HG03025 (cell line): ENCODE measurements around the gene PCDHA4.
"Not testable (repeated sequence)": the region's sequence is repeated elsewhere in the genome, so short reads cannot be mapped to it uniquely, and the experiment has no call there.

Experiments used
- ATAC-seq: cut with Tn5 transposase; IDR thresholded peaks from one replicate; pipeline ENCODE4 v1.9.1; 2021; ENCODE audit warnings: mild to moderate bottlenecking, moderate library complexity; ENCODE audit not compliant: unreplicated experiment, low FRiP score

PCDHA4 gene

GRCh38 chr5:140806834-140807775 is at the start of gene PCDHA4:
Gene PCDHA4 (plus strand): TSS chr5:140807068.
- ATAC-seq, result no peak

DNA sequence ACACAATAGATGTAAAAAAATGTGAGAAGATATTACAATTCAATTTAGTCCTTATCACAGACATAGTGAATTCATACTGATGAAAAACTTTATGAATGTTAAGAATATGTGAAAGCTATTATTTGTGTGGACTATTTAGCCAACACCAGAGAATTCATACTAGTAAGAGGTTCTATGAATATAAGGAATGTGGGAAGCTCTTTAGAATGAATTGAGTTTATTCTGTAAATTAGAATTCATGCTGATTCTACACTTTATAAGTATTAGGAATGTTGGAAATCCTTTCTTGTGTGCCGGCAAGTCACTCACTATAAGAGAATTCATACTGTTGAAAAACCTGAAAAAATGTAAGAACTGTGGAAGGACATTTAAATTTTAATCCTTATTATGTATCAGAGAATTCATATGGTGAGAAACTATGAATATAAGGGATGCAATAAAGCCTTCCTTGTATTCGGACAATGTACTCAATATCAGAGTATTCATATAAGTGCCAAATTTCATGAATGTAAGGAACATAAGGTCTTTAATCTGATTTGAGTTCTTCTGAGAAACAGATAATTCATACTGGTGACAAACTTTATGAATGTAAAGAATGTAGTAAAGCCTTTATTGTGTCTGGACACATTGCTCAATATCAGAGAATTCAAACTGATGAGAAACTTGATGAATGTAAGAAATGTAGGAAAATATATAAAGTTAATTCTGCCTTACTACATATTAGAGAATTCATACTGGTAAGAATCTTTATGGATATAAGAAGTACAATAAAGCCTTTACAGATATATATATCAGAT is 42.5 kb upstream of the PCDHA4 start:
- ATAC-seq, result no peak

GRCh38 chr5:140767444-140767843 is 39.4 kb upstream of the PCDHA4 start:
- ATAC-seq, result no peak

- no peak for ATAC-seq
These were observed 26.4 kb upstream of the PCDHA4 start for GRCh38 chr5:140780512-140780911.

- no peak for ATAC-seq
These were observed 20.8 kb upstream of the PCDHA4 start, which contains the start of gene PCDHA1 for GRCh38 chr5:140785905-140786686. Gene PCDHA1 (plus strand): TSS chr5:140786140.

DNA sequence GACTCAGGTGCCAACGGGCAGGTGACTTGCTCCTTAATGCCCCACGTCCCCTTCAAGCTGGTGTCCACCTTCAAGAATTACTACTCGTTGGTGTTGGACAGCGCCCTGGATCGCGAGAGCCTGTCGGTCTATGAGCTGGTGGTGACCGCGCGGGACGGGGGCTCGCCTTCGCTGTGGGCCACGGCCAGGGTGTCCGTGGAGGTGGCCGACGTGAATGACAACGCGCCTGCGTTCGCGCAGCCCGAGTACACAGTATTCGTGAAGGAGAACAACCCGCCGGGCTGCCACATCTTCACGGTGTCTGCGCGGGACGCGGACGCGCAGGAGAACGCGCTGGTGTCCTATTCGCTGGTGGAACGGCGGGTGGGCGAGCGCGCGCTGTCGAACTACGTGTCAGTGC is 19.4 kb upstream of the PCDHA4 start:
- ATAC-seq, result not testable (repeated sequence)

- ATAC-seq, result not testable (repeated sequence)
These were observed 18.9 kb upstream of the PCDHA4 start for GRCh38 chr5:140787849-140788504.

DNA sequence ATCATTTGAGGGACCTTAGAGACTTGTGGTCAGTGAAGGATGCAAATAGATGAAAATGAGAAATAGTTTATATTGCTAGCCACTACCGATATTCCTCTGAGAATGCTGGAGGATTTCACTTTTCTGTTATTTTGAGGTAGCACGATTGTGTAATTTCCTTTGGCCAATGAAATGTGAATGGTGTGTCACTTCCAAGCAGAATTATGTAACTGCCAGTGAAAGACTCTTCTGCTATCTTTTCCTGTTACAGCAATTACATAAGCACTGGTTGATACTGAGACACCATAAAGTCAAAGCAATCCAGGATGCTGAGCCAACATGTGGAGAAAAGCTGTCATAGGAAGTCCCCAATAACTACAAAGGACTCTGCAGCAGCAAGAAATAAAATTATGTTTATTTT is 15.8 kb upstream of the PCDHA4 start:
- no peak for ATAC-seq

GRCh38 chr5:140794595-140795258 is 12.1 kb upstream of the PCDHA4 start, which contains the start of gene PCDHA2:
Gene PCDHA2 (plus strand): TSS chr5:140794852.
- ATAC-seq, result no peak

GRCh38 chr5:140795259-140795641 is 11.6 kb upstream of the PCDHA4 start:
- no peak for ATAC-seq

- not testable (repeated sequence) for ATAC-seq
These were observed 10.7 kb upstream of the PCDHA4 start for GRCh38 chr5:140796072-140796717.

GRCh38 chr5:140796718-140797095 is 10.2 kb upstream of the PCDHA4 start:
- no peak for ATAC-seq

DNA sequence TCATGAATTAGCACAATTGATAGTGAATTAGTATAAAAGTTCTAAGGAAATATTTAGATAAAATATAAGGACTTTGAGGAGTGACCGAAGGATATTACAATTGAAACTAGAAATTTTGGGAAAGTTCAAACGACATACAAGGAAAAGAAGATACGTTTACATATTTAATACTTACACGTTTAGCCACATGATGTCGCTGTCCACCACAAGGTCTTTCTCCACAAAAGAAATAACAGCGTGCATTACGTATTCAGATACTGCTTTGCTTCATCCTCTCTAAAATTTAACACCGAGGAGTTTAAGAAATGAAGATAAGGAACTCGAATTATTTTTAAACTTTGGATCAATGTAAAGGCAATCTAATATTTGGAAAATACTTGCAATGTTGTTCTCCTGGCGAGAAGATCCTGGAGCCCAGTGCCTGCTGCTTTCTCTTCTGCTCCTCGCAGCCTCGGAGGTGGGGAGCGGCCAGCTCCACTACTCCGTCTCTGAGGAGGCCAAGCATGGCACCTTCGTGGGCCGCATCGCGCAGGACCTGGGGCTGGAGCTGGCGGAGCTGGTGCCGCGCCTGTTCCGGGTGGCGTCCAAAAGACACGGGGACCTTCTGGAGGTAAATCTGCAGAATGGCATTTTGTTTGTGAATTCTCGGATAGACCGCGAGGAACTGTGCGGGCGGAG is 5.9 kb upstream of the PCDHA4 start, which contains the start of gene PCDHA3:
PCDHA3 (plus strand) TSS at position 242 of the 678 bp plus-strand sequence.
- no peak for ATAC-seq

DNA sequence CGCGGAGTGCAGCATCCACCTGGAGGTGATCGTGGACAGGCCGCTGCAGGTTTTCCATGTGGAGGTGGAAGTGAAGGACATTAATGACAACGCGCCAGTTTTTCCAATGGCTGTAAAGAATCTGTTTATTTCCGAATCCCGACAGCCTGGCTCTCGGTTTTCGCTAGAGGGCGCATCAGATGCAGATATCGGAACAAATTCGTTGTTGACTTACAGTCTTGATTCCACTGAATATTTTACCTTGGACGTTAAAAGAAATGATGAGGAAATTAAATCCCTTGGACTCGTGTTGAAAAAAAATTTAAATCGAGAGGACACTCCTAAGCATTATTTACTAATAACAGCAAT is 5.4 kb upstream of the PCDHA4 start:
- no peak for ATAC-seq

DNA sequence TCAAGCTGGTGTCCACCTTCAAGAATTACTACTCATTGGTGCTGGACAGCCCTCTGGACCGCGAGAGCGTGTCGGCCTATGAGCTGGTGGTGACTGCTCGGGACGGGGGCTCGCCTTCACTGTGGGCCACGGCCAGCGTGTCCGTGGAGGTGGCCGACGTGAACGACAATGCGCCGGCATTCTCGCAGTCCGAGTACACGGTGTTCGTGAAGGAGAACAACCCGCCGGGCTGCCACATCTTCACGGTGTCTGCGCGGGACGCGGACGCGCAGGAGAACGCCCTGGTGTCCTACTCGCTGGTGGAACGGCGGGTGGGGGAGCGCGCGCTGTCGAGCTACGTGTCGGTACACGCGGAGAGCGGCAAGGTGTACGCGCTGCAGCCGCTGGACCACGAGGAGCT is 4.5 kb upstream of the PCDHA4 start:
- ATAC-seq, result not testable (repeated sequence)

DNA sequence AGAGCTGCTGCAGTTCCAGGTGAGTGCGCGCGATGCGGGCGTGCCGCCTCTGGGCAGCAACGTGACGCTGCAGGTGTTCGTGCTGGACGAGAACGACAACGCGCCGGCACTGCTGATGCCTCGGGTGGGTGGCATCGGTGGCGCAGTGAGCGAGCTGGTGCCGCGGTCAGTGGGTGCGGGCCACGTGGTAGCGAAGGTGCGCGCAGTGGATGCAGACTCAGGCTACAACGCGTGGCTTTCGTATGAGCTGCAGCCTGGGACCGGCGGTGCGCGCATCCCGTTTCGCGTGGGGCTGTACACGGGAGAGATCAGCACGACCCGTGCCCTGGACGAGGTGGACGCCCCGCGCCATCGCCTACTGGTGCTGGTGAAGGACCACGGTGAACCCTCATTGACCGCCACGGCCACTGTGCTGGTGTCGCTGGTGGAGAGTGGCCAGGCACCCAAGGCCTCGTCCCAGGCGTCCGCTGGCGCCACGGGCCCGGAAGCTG is 4.0 kb upstream of the PCDHA4 start:
- ATAC-seq, result no peak

DNA sequence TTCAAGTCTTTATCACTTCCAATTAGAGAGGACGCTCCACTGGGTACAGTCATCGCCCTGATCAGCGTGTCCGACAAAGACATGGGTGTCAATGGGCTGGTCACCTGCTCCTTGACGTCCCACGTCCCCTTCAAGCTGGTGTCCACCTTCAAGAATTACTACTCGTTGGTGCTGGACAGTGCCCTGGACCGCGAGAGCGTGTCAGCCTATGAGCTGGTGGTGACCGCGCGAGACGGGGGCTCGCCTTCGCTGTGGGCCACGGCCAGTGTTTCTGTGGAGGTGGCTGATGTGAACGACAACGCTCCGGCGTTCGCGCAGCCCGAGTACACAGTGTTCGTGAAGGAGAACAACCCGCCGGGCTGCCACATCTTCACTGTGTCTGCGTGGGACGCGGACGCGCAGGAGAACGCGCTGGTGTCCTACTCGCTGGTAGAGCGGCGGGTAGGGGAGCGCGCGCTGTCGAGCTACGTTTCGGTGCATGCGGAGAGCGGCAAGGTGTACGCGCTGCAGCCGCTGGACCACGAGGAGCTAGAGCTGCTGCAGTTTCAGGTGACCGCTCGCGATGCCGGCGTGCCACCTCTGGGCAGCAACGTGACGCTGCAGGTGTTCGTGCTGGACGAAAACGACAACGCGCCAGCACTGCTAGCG is 1.5 kb downstream of the PCDHA4 start:
- not testable (repeated sequence) for ATAC-seq

DNA sequence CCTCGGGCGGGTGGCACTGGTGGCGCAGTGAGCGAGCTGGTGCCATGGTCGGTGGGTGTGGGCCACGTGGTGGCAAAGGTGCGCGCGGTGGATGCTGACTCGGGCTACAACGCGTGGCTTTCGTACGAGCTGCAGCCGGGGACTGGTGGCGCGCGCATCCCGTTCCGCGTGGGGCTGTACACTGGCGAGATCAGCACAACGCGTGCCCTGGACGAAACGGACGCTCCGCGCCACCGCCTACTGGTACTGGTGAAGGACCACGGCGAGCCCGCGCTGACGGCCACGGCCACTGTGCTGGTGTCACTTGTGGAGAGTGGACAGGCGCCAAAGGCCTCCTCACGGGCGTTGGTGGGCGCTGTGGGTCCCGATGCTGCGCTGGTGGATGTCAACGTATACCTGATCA is 2.0 kb downstream of the PCDHA4 start:
- no peak for ATAC-seq
